Mesenchymal stem cell (in vitro differentiated cells and primary cell): Measurements from ENCODE around the gene BNC2.
A peak's percentile ranks its signal among the peaks of the same experiment; 100 is the strongest.

ENCODE experiments used
- DNase-seq: peaks from one replicate; pipeline ENCODE4 v3.0.0-alpha.2; 2013
- H2AFZ ChIP-seq: one replicate; pipeline ENCODE4 v1.6.1; 2013; ENCODE audit warnings: low read depth, mild to moderate bottlenecking, control low read depth, inconsistent platforms, low read length, moderate library complexity
- H2AK5ac ChIP-seq: 2 replicates; pipeline ENCODE4 v1.6.1; 2013; ENCODE audit warnings: low read length, moderate library complexity, mild to moderate bottlenecking, inconsistent platforms; ENCODE audit not compliant: severe bottlenecking
- H2BK120ac ChIP-seq: one replicate; pipeline ENCODE4 v1.6.1; 2013; ENCODE audit warnings: low read depth, mild to moderate bottlenecking, inconsistent platforms, low read length, moderate library complexity
- H2BK12ac ChIP-seq, 2 experiments: one replicate each; pipeline ENCODE4 v1.6.1; 2013; ENCODE audit warnings: inconsistent platforms in 2 of 2, low read length in 2 of 2, mild to moderate bottlenecking in 2 of 2, moderate library complexity in 2 of 2, control low read depth in 1 of 2
- H2BK15ac ChIP-seq: one replicate; pipeline ENCODE4 v1.6.1; 2013; ENCODE audit warnings: mild to moderate bottlenecking, low read depth, inconsistent platforms; ENCODE audit not compliant: poor library complexity, severe bottlenecking
- H2BK5ac ChIP-seq: 2 replicates; pipeline ENCODE4 v1.6.1; 2013; ENCODE audit warnings: low read depth, mild to moderate bottlenecking, low read length, control low read depth, inconsistent platforms; ENCODE audit not compliant: poor library complexity, severe bottlenecking
- H3K14ac ChIP-seq, 2 experiments: one replicate each; pipeline ENCODE4 v1.6.1; 2013; ENCODE audit warnings: inconsistent platforms in 2 of 2, low read length in 2 of 2, control low read depth in 1 of 2, mild to moderate bottlenecking in 1 of 2, moderate library complexity in 1 of 2
- H3K18ac ChIP-seq, 2 experiments: one replicate each; pipeline ENCODE4 v1.6.1; 2013; ENCODE audit warnings: inconsistent platforms in 2 of 2, low read length in 2 of 2, control low read depth in 1 of 2, low read depth in 1 of 2, mild to moderate bottlenecking in 1 of 2
- H3K23ac ChIP-seq, 2 experiments: one replicate each; pipeline ENCODE4 v1.6.1; 2013; ENCODE audit warnings: inconsistent platforms in 2 of 2, low read length in 2 of 2, mild to moderate bottlenecking in 2 of 2, moderate library complexity in 2 of 2, control low read depth in 1 of 2
- H3K27ac ChIP-seq: 2 replicates; pipeline ENCODE4 v1.5.1; 2013; ENCODE audit warnings: mild to moderate bottlenecking, moderate library complexity, low read length, control low read depth, inconsistent platforms; ENCODE audit not compliant: poor library complexity, severe bottlenecking
- H3K27me3 ChIP-seq, 2 experiments: 2 replicates each; pipeline versions ENCODE4 v1.6.1 to v1.7.0; 2013; ENCODE audit warnings: low read length in 2 of 2, mild to moderate bottlenecking in 2 of 2, moderate library complexity in 2 of 2, control low read depth in 1 of 2, inconsistent platforms in 1 of 2; ENCODE audit not compliant: control insufficient read depth in 1 of 2, insufficient read depth in 1 of 2
- H3K36me3 ChIP-seq, 2 experiments: 2 replicates each; pipeline versions ENCODE4 v1.6.1 to v1.7.0; 2013; ENCODE audit warnings: low read length in 2 of 2, control low read depth in 1 of 2, inconsistent platforms in 1 of 2, low read depth in 1 of 2, mild to moderate bottlenecking in 1 of 2; ENCODE audit not compliant: insufficient read depth in 2 of 2, control insufficient read depth in 1 of 2
- H3K4ac ChIP-seq, 2 experiments: one replicate each; pipeline ENCODE4 v1.6.1; 2013; ENCODE audit warnings: inconsistent platforms in 2 of 2, low read length in 2 of 2, mild to moderate bottlenecking in 2 of 2, moderate library complexity in 2 of 2, control low read depth in 1 of 2, low read depth in 1 of 2
- H3K4me1 ChIP-seq: 2 replicates; pipeline ENCODE4 v1.6.1; 2013; ENCODE audit warnings: low read depth, low read length, control low read depth; ENCODE audit not compliant: control insufficient read depth, insufficient read depth
- H3K4me2 ChIP-seq: 2 replicates; pipeline ENCODE4 v1.6.1; 2013; ENCODE audit warnings: low read length, mild to moderate bottlenecking, inconsistent platforms; ENCODE audit not compliant: poor library complexity, severe bottlenecking
- H3K4me3 ChIP-seq, 2 experiments: 2 replicates each; pipeline versions ENCODE4 v1.5.1 to v1.7.0; 2013; ENCODE audit warnings: low read length in 2 of 2, mild to moderate bottlenecking in 2 of 2, control low read depth in 1 of 2, low read depth in 1 of 2; ENCODE audit not compliant: insufficient read depth in 1 of 2
- H3K79me1 ChIP-seq: replicated peaks from 2 replicates; pipeline ENCODE4 v1.6.1; 2013; ENCODE audit warnings: mild to moderate bottlenecking, control low read depth, low read length, inconsistent platforms; ENCODE audit not compliant: poor library complexity, severe bottlenecking
- H3K9ac ChIP-seq: 2 replicates; pipeline ENCODE4 v1.7.0; 2013; ENCODE audit warnings: mild to moderate bottlenecking, low read length, moderate library complexity
- H3K9me3 ChIP-seq: 2 replicates; pipeline ENCODE4 v1.7.0; 2013; ENCODE audit warnings: mild to moderate bottlenecking, low read length; ENCODE audit not compliant: control insufficient read depth
- H4K8ac ChIP-seq: one replicate; pipeline ENCODE4 v1.6.1; 2013; ENCODE audit warnings: inconsistent platforms, mild to moderate bottlenecking, low read length, moderate library complexity
- H4K91ac ChIP-seq: one replicate; pipeline ENCODE4 v1.6.1; 2013; ENCODE audit warnings: mild to moderate bottlenecking, low read length, inconsistent platforms
- WGBS: methylation state at CpG from one replicate; pipeline ENCODE4 v1.1.7; 2013; ENCODE audit warnings: mixed read lengths; 5-methylcytosine and 5-hydroxymethylcytosine counted together

BNC2 gene

GRCh38 chr9:16687678-16688369, 182.6 kb downstream of the BNC2 start:
- Histone ChIP-seq H4K8ac (no peak overlapping the region), H3K18ac (no peak overlapping the region), H3K27ac (no peak overlapping the region), H2BK12ac (no peak overlapping the region), H3K4me2 (no peak overlapping the region), H2BK120ac (no peak overlapping the region), H3K14ac (no peak overlapping the region), H3K9me3 (no peaks in the 10 kb centered on the region), H3K4me1 (peaks cover 2% of the 10 kb centered on the region), H3K9ac (no peak overlapping the region), H4K91ac (no peak overlapping the region), H3K23ac (no peak overlapping the region), H2BK5ac (no peak overlapping the region), H3K4ac (no peak overlapping the region), H2AK5ac (no peak overlapping the region), H3K36me3 (peaks cover 5 to 54% of the 10 kb centered on the region in 2 experiments), H2BK15ac (no peak overlapping the region), H3K4me3 (no peak overlapping the region), H3K27me3 (no peaks in the 10 kb centered on the region), H3K79me1 (peaks cover 30% of the 10 kb centered on the region), H2AFZ (no peak overlapping the region)
- DNase-seq: peak; percentile 72
- WGBS: 47% methylated on average over 2 of the region's 5 CpGs

GRCh38 chr9:16683326-16683725, 187.1 kb downstream of the BNC2 start:
- no peak overlapping the region for H3K14ac ChIP-seq
- no peak overlapping the region for H3K4ac ChIP-seq
- H3K9me3 ChIP-seq: no peaks in the 10 kb centered on the region
- DNase-seq: no peak
- H2AK5ac ChIP-seq: no peak overlapping the region
- H3K4me2 ChIP-seq: no peak overlapping the region
- no peak overlapping the region for H3K9ac ChIP-seq
- H3K18ac ChIP-seq: no peak overlapping the region
- no peak overlapping the region for H3K23ac ChIP-seq
- no peak overlapping the region for H2BK5ac ChIP-seq
- WGBS: 33% methylated on average over 2 of the region's 2 CpGs
- H3K27ac ChIP-seq: no peak overlapping the region
- no peak overlapping the region for H2BK15ac ChIP-seq
- no peak overlapping the region for H3K4me3 ChIP-seq
- no peak overlapping the region for H4K91ac ChIP-seq
- H3K36me3 ChIP-seq: peaks cover 3 to 37% of the 10 kb centered on the region in 2 experiments
- peaks cover 5% of the 10 kb centered on the region for H3K4me1 ChIP-seq
- H2AFZ ChIP-seq: no peak overlapping the region
- no peak overlapping the region for H2BK120ac ChIP-seq
- H2BK12ac ChIP-seq: no peak overlapping the region
- peaks cover 14% of the 10 kb centered on the region for H3K79me1 ChIP-seq
- no peak overlapping the region for H4K8ac ChIP-seq
- H3K27me3 ChIP-seq: no peaks in the 10 kb centered on the region

GRCh38 chr9:16682273-16682672, 188.2 kb downstream of the BNC2 start:
- H3K4me3 ChIP-seq: no peak overlapping the region
- no peak overlapping the region for H2AFZ ChIP-seq
- H3K9me3 ChIP-seq: no peaks in the 10 kb centered on the region
- peaks cover 5% of the 10 kb centered on the region for H3K4me1 ChIP-seq
- no peak overlapping the region for H2BK15ac ChIP-seq
- H3K23ac ChIP-seq: no peak overlapping the region
- no peak overlapping the region for H2BK12ac ChIP-seq
- H2BK120ac ChIP-seq: no peak overlapping the region
- no peak overlapping the region for H3K14ac ChIP-seq
- H3K36me3 ChIP-seq: peaks cover 3 to 37% of the 10 kb centered on the region in 2 experiments
- H3K4me2 ChIP-seq: no peak overlapping the region
- H3K9ac ChIP-seq: no peak overlapping the region
- H4K91ac ChIP-seq: no peak overlapping the region
- no peaks in the 10 kb centered on the region for H3K27me3 ChIP-seq
- no peak overlapping the region for H3K27ac ChIP-seq
- no peak overlapping the region for H4K8ac ChIP-seq
- H3K4ac ChIP-seq: no peak overlapping the region
- H3K79me1 ChIP-seq: peaks cover 15% of the 10 kb centered on the region
- no peak overlapping the region for H3K18ac ChIP-seq
- H2BK5ac ChIP-seq: no peak overlapping the region
- no peak for DNase-seq
- 92% methylated on average over 6 of the region's 7 CpGs for WGBS
- H2AK5ac ChIP-seq: no peak overlapping the region

GRCh38 chr9:16681652-16681987, 188.8 kb downstream of the BNC2 start:
- Histone ChIP-seq H3K27ac (peak overlapping the region; percentile 82), H3K9ac (peak overlapping the region; percentile 87), H3K18ac (no peak overlapping the region), H3K36me3 (peaks cover 3 to 34% of the 10 kb centered on the region in 2 experiments), H2AFZ (no peak overlapping the region), H4K91ac (no peak overlapping the region), H2BK12ac (peak overlapping the region; percentile 64 to 71), H3K23ac (no peak overlapping the region), H3K27me3 (no peaks in the 10 kb centered on the region), H2AK5ac (no peak overlapping the region), H3K4me2 (peak overlapping the region; percentile 10), H3K4me3 (peak overlapping the region in 1 of 2 experiments; percentile 42), H2BK120ac (no peak overlapping the region), H3K14ac (no peak overlapping the region), H3K9me3 (no peaks in the 10 kb centered on the region), H3K79me1 (peaks cover 14% of the 10 kb centered on the region), H4K8ac (no peak overlapping the region), H3K4me1 (peaks cover 5% of the 10 kb centered on the region), H2BK5ac (no peak overlapping the region), H3K4ac (no peak overlapping the region), H2BK15ac (no peak overlapping the region)
- WGBS: 75% methylated on average over 7 of the region's 7 CpGs
- DNase-seq: no peak
